HG03045 (cell line): ENCODE results near the gene SLTM.
"Not testable (repeated sequence)": the region's sequence is repeated elsewhere in the genome, so short reads cannot be mapped to it uniquely, and the experiment has no call there.

ENCODE experiments used
- ATAC-seq: cut with Tn5 transposase; IDR thresholded peaks from one replicate; pipeline ENCODE4 v1.9.1; 2021; ENCODE audit warnings: mild to moderate bottlenecking, moderate library complexity; ENCODE audit not compliant: unreplicated experiment

The SLTM gene

GRCh38 chr15:58933281-58934113, at the start of gene SLTM:
TSS of gene SLTM (minus strand) at chr15:58933679. CDS start at chr15:58933565, 114 bp downstream.
- peak; percentile 84 for ATAC-seq

GRCh38 chr15:58983261-58983660, 49.8 kb upstream of the SLTM start:
- ATAC-seq, result no peak

DNA sequence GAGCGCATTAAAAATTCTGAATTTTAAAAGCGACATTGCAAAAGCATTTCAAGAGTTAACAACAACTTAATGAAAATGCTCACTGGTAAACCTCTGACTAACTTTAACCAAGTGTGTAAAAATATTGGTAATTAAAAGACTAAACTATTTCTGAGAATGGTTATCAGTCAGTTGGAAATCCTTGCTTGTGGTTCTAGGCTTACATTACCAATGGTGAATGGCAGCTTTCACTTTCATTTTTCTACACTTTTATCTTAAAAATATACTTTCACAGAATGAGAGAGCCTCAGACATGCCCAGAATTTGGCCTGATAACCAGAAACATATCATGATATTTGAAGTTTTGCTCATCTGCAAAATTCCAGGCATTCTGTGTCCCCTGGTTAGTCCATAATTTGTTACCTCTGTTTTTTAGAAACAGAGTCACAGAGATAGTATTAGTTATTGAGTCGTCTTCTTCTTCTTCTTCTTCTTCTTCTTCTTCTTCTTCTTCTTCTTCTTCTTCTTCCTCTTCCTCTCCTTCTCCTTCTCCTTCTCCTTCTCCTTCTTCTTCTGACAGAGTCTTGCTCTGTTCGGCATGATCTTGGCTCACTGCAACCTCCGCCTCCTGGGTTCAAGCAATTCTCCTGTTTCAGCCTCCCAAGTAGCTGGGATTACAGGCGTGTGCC, 48.5 kb upstream of the SLTM start:
- no peak for ATAC-seq

- ATAC-seq, result no peak
Measured at GRCh38 chr15:58980351-58980939, 47.0 kb upstream of the SLTM start.

- no peak for ATAC-seq
Measured at GRCh38 chr15:58977887-58978286, 44.4 kb upstream of the SLTM start.

GRCh38 chr15:58967479-58967878, 34.0 kb upstream of the SLTM start:
- no peak for ATAC-seq

GRCh38 chr15:58966698-58967097, 33.2 kb upstream of the SLTM start:
- no peak for ATAC-seq

DNA sequence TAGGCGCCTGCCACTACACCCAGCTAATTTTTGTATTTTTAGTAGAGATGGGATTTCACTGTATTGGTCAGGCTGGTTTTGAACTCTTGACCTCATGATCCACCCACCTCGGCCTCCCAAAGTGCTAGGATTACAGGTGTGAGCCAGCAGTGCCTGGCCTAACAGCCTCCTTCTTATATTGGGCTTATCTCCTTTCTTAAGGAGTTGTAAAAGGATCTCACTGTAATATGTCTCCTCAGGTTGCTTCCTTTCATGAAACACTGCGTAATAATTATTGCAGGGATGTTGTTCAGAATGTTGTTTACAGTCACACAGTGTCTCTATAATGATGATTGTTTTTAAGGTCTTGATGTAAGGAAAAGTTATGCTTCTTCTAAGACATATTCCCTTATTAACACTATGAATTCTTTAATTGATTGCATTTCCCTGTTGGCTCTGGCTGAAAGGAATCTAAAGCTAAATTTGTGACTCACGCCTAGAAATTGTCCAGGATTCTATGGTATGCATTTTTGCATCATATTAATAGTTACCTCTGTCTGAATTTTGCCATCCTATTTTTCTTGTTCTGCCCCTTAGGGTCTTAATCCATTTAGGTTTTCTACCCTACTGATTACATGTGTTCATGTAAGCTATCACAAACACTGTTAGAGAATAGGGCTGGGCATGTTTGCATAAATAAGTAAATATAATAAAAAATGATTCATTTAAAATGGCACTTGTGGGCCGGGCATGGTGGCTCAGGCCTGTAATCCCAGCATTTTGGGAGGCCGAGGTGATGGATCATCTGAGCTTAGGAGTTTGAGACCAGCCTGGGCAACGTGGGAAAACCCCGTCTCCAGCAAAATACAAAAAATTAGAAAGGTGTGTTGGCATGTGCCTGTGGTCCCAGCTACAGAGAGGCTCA, 29.4 kb upstream of the SLTM start:
- no peak for ATAC-seq

GRCh38 chr15:58962136-58962535, 28.7 kb upstream of the SLTM start:
- no peak for ATAC-seq

- ATAC-seq, result no peak
Measured at GRCh38 chr15:58958811-58959210, 25.3 kb upstream of the SLTM start.

DNA sequence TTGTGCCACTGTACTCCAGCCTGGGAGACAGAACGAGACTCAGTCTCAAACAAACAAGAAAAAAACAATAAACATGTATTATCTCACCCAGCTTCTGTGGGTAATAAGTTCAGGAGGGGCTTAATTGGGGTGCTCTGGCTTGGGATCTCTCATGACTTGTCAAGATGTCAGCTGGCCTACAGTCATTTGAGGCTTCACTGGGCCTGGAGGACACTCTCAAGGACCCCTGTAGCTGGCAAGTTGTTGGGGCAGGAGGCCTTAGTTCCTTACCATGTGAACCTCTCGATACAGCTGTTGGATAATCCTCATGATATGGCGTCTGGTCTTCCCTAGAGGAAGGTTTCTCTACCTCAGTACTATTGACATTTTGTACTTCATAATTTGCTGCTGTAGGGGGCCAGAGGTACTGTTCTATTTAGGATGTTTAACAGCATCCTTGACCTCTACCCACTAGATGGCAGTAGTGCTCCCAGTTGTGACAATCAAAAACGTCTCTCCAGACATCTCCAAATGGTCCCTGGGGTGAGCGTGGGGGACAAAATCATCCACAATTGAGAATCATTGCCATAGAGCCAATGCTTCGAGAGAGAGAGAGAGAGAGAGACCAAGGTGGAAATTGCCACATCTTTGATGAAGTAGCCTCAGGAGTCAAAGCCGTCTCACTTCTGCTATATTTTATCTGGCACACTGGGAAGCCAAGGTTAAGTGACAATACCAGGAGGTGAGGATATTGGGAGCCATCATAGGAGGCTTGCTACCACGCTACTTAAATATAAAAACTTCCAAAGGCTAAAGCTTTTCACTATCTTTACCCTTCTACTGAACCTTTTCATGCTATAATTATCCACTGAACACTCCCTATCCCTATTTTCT, 23.9 kb upstream of the SLTM start:
- peak; percentile 46 for ATAC-seq

GRCh38 chr15:58952751-58953150, 19.3 kb upstream of the SLTM start:
- no peak for ATAC-seq

DNA sequence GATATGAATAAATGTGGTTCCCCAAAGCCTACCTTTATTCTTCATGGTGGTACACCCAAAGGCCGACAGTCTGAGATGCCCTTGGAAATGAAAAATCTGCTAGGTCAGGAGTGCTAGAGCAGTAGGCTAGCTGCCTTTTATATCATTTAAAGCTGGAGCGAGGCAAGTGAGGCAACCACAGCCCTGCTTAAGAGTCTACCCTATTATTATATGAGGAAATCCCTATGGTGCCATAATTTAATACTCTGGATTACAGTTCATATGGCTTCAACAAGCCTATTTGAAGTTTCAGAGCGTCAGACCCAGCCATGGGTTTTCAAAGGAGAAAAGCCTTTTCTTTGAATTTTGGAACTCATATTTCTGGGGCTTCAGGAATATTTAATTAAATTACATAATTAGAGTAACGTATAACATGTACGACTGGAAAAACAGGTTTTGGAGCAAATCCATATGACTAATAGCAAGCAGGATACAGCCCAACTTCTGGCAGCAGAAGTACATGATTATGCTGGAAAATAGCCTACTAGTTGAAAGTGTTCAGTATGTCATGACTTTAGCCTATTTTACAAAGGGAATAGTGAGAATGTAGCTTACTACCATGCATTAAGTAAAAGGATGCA, 18.0 kb upstream of the SLTM start:
- no peak for ATAC-seq

DNA sequence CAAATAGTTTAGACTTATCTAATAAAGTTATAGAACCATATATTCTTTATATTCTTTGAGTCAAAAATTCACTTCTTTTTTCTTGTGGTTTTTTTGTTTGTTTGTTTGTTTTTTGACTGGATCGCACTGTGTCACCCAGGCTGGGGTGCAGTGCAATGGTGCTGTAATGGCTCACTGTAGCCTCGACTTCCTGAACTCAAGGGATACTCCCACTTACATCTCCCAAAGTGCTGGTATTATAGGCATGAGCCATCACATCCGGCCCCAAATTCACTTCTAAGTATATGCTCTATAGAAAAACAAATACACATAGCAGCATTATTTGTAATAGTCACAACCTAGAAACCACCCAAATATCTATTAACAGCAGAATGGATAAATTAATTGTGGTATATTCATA, 13.7 kb upstream of the SLTM start:
- ATAC-seq, result no peak

GRCh38 chr15:58934974-58935373, 1.5 kb upstream of the SLTM start:
- ATAC-seq, result not testable (repeated sequence)

DNA sequence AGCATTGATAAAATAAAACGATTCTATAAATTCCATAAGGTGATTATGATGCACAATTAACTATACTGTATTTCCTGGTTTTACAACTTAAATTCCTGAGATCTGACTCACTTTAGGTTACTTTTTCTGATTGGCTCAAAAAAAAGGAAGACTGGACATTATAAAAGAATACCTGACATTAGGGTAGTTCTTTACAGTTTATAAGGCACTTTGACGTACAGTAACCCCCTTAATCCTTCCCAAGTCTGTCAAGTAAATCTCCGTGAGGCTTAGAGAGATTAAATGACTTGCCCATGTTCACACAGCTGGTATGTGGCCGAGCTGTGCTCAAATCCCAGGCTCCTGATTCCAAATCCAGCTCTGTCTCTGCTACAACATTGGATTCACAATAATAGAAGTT, 1.0 kb upstream of the SLTM start:
- ATAC-seq, result no peak

GRCh38 chr15:58934114-58934447, 602 bp upstream of the SLTM start:
- peak; percentile 0 for ATAC-seq

GRCh38 chr15:58932710-58933280, 684 bp downstream of the SLTM start:
- ATAC-seq, result peak; percentile 42

GRCh38 chr15:58931987-58932588, 1.4 kb downstream of the SLTM start:
- no peak for ATAC-seq
